Spleen (tissue), 11 donors: ENCODE measurements around the gene ZNF576. TPM values are rescaled to one million over a fixed set of nuclear protein-coding genes. Genes with fewer than 3 reads are reported as not detected.

ENCODE experiments used
- DNase-seq: peaks from one replicate; pipeline ENCODE4 v3.0.0-alpha.2; 2020
- H3K27ac ChIP-seq, 8 donors: fragments of 200-600 bp; sonication (generic) in 7 of 8; 1 replicate in 4 of 8; 2 replicates in 4 of 8; pipeline versions ENCODE4 v1.5.0 to v1.8.0; 2016 to 2021; ENCODE audit warnings: inconsistent platforms in 4 of 8, mild to moderate bottlenecking in 4 of 8, moderate library complexity in 1 of 8
- H3K27me3 ChIP-seq, 7 donors: fragments of 200-600 bp; sonication (generic) in 6 of 7; replicated peaks in 1 of 7; 1 replicate in 4 of 7; 2 replicates in 3 of 7; pipeline versions ENCODE4 v1.5.0 to v1.8.0; 2016 to 2021; ENCODE audit warnings: inconsistent platforms in 3 of 7, mild to moderate bottlenecking in 1 of 7
- H3K36me3 ChIP-seq, 6 donors: fragments of 200-600 bp; sonication (generic) in 5 of 6; 1 replicate in 4 of 6; 2 replicates in 2 of 6; pipeline versions ENCODE4 v1.5.0 to v1.8.0; 2016 to 2021; ENCODE audit warnings: inconsistent platforms in 2 of 6
- H3K4me1 ChIP-seq, 6 donors: fragments of 200-600 bp; sonication (generic) in 5 of 6; 1 replicate in 3 of 6; 2 replicates in 3 of 6; pipeline versions ENCODE4 v1.5.0 to v1.8.0; 2016 to 2021; ENCODE audit warnings: inconsistent platforms in 3 of 6
- H3K4me3 ChIP-seq, 8 donors: fragments of 200-600 bp; sonication (generic) in 7 of 8; 1 replicate in 4 of 8; 2 replicates in 4 of 8; pipeline versions ENCODE4 v1.5.0 to v1.8.0; 2016 to 2021; ENCODE audit warnings: inconsistent platforms in 4 of 8, mild to moderate bottlenecking in 4 of 8, moderate library complexity in 2 of 8
- H3K9me3 ChIP-seq, 8 donors: fragments of 200-600 bp; sonication (generic) in 7 of 8; 1 replicate in 4 of 8; 2 replicates in 4 of 8; pipeline versions ENCODE4 v1.5.0 to v1.8.0; 2016 to 2021; ENCODE audit warnings: inconsistent platforms in 4 of 8
- POLR2A ChIP-seq, 3 donors: fragments of 450-650 bp; IDR thresholded peaks; one replicate each; pipeline ENCODE4 v1.5.1; 2017; ENCODE audit warnings: antibody characterized with exemption in 3 of 3, mild to moderate bottlenecking in 1 of 3
- POLR2AphosphoS5 ChIP-seq, 3 donors: sonication (generic); formaldehyde crosslinking; IDR thresholded peaks; one replicate each; pipeline ENCODE4 v1.5.1; 2017; ENCODE audit warnings: antibody characterized with exemption in 3 of 3
- WGBS, 5 donors: extraction: QIAGEN DNeasy Blood & Tissue Kit in 3 of 5; methylation state at CpG; one replicate each; pipeline versions ENCODE4 v1.1.5 to v1.1.7; 2013 to 2018; 5-methylcytosine and 5-hydroxymethylcytosine counted together
- intact Hi-C: fragments of 100-400 bp; cut with DNase I; formaldehyde crosslinking; loops from one replicate; pipeline ENCODE4 v1.15.0; 2023; ENCODE audit warnings: low total_unique reads
- polyA plus RNA-seq, 3 donors: library from polyadenylated mRNA; stranded (reverse); fragments of 200-250 nt; gene quantifications; one replicate each; pipeline ENCODE4 v1.2.1, GENCODE V29; 2013
- total RNA-seq, 7 donors: library from RNA; depleted of rRNA in 3 of 7; stranded (reverse); fragments of >200 nt in 3 of 7; fragmentation: NEBNext Ultra II Directional in 4 of 7; extraction: Animal tissue kit (Norgen Biotek cat#: 25700) in 4 of 7; gene quantifications; one replicate each; pipeline versions ENCODE4 v1.1.0 to v1.2.1, GENCODE V29; 2016 to 2021
- TF ChIP-seq, protein P1 (sequence below), 11 experiments: fragments of 200-600 bp in 7 of 11; fragments of 450-650 bp in 4 of 11; sonication (generic) in 4 of 11; IDR thresholded peaks in 8 of 11; conservative IDR thresholded peaks in 3 of 11; 1 replicate in 7 of 11; 2 replicates in 4 of 11; pipeline versions ENCODE4 v1.4.0 to v1.8.0; 2016 to 2021; ENCODE audit warnings: antibody characterized with exemption in 11 of 11, inconsistent platforms in 4 of 11, mild to moderate bottlenecking in 1 of 11
- donor health status: healthy with polysubstance abuse.
- donor health status: DM: no; HTN: no; CAD: no; lungs with moderate emphysema.
- donor health status: DM: no; HTN: no; CAD: no.
- donor health status: Bipolar disorder and iron deficiency.
- donor health status: healthy.
- donor health status: DM: no; HTN: no; CAD: no.
- donor health status: DM: yes; HTN: yes; CAD: no.

The ZNF576 gene
- total and polyA plus RNA-seq, 10 donors: 6.9 to 14.7 (median 11.5) TPM

DNA sequence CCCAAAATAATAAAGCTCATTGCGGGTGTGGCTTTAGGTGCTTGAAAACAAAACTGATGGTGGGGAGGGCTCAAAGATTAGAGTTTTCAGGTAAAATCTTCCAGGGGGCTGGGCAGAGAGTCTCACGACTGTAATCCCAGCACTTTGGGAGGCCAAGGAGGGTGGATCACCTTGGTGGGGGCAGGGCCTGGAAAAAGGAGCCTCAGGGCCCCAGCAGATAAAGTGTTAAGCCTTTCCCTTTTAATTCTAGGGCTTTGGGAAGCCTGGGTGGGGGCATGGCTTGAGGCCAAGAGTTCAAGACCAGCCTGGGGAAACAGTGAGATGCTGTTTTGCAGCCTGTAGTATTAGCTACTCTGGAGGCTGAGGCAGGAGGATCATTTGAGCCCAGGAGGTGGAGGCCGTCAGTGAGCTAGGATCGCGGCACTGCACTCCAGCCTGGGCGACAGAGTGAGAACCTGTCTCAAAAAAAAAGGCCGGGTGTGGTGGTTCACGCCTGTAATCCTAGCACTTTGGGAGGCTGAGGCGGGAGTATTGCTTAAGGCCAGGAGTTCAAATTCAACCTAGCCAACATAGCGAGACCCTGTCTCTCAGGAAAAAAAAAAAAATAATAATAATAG, 2.2 kb upstream of the ZNF576 start:
- peaks cover 0 to 60% (median 35%) of the 10 kb centered on the region in 6 donors for H3K36me3 ChIP-seq
- intact Hi-C loops: no loop called here
- H3K9me3 ChIP-seq: no peaks in the 10 kb centered on the region
- peak overlapping the region in 7 of 8 donors; percentile 80 to 98 (median 96) for H3K27ac ChIP-seq
- 87 to 94% (median 91%) methylated on average over 10 of the region's 10 CpGs for WGBS, 5 donors
- H3K4me1 ChIP-seq: peaks cover 28 to 71% (median 46%) of the 10 kb centered on the region in 6 donors
- DNase-seq: no peak
- no peaks in the 10 kb centered on the region for H3K27me3 ChIP-seq
- peak overlapping the region; percentile 47 to 83 (median 68) for H3K4me3 ChIP-seq
- TF ChIP-seq, protein P1, sequence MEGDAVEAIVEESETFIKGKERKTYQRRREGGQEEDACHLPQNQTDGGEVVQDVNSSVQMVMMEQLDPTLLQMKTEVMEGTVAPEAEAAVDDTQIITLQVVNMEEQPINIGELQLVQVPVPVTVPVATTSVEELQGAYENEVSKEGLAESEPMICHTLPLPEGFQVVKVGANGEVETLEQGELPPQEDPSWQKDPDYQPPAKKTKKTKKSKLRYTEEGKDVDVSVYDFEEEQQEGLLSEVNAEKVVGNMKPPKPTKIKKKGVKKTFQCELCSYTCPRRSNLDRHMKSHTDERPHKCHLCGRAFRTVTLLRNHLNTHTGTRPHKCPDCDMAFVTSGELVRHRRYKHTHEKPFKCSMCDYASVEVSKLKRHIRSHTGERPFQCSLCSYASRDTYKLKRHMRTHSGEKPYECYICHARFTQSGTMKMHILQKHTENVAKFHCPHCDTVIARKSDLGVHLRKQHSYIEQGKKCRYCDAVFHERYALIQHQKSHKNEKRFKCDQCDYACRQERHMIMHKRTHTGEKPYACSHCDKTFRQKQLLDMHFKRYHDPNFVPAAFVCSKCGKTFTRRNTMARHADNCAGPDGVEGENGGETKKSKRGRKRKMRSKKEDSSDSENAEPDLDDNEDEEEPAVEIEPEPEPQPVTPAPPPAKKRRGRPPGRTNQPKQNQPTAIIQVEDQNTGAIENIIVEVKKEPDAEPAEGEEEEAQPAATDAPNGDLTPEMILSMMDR (IDR thresholded peaks at IDR 0.05 in 8 of 11, conservative IDR thresholded peaks at IDR 0.05 in 3 of 11): no peak
- no peak for TF ChIP-seq POLR2AphosphoS5 (IDR thresholded peaks at IDR 0.05)

DNA sequence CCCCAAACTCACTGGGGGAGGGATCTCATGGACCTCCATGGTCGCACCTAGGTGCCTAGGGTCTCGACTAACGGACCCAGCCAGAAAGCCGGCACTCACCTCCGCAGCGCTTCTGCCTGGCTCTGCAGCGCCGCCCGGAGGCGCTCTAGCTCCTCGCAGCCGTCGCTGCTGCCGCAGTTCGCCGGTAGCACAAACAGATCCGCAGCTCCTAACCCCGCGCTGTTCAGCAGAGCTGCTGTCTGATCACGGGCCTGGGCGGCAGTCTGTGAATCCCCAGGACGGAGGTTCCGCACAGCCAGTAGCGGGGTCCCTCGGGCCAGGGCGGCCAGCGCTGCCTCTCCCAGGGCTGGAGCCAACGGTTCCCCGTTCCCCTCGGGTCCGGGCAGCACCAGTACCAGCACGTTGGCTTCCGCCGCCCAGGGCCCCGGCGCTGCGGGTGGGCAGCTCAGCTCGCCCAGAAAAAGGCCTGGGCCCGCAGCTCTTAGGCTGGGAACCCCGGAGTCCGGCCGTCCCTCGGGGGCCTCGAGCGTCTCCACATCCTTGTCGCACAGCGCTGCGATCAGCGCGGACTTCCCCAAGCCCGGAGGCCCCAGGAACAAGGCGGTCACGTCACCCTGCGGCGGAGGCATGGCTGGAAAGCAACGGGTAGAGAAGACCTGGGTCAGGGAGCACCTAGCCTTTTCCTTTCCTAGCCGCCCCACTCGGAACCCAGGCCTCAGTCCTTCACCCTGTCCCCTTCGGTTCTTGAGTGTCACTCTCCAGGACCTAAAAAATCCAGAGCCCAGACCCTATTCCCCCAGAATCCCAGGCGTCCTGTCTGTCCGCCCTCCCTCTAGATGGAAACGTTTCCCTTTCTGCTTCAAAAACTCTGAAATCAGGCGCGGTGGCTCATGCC, 1.4 kb upstream of the ZNF576 start:
- peaks cover 0 to 64% (median 40%) of the 10 kb centered on the region in 6 donors for H3K36me3 ChIP-seq
- TF ChIP-seq POLR2A (IDR thresholded peaks at IDR 0.05): no peak
- TF ChIP-seq, protein P1 (IDR thresholded peaks at IDR 0.05 in 8 of 11, conservative IDR thresholded peaks at IDR 0.05 in 3 of 11): peak; percentile 72 to 93 (median 78)
- peak; percentile 19 to 80 (median 71) for TF ChIP-seq POLR2AphosphoS5 (IDR thresholded peaks at IDR 0.05)
- peaks cover 28 to 67% (median 46%) of the 10 kb centered on the region in 6 donors for H3K4me1 ChIP-seq
- 1 to 2% (median 1%) methylated on average over 24 to 64 of the region's 64 CpGs for WGBS, 5 donors
- H3K27ac ChIP-seq: peak overlapping the region; percentile 80 to 98 (median 97)
- H3K27me3 ChIP-seq: no peaks in the 10 kb centered on the region
- intact Hi-C loops: no loop called here
- peak overlapping the region; percentile 47 to 83 (median 68) for H3K4me3 ChIP-seq
- DNase-seq: peak; percentile 91
- H3K9me3 ChIP-seq: no peaks in the 10 kb centered on the region

GRCh38 chr19:43595605-43595998, 793 bp upstream of the ZNF576 start:
- intact Hi-C loops: no loop called here
- Histone ChIP-seq H3K9me3 (no peaks in the 10 kb centered on the region), H3K36me3 (peaks cover 0 to 64% (median 43%) of the 10 kb centered on the region in 6 donors), H3K4me3 (peak overlapping the region; percentile 47 to 83 (median 68)), H3K4me1 (peaks cover 24 to 61% (median 46%) of the 10 kb centered on the region in 6 donors), H3K27me3 (no peaks in the 10 kb centered on the region), H3K27ac (peak overlapping the region; percentile 80 to 98 (median 97))
- peak; percentile 83 for DNase-seq
- WGBS, 5 donors: 1% methylated on average over 18 of the region's 18 CpGs
- no peak for TF ChIP-seq POLR2AphosphoS5 (IDR thresholded peaks at IDR 0.05)
- TF ChIP-seq, protein P1 (IDR thresholded peaks at IDR 0.05 in 8 of 11, conservative IDR thresholded peaks at IDR 0.05 in 3 of 11): no peak
- no peak for TF ChIP-seq POLR2A (IDR thresholded peaks at IDR 0.05)
